SU-DHL-6 (cell line): ENCODE results near the gene CORO6.
A peak's percentile ranks its signal among the peaks of the same experiment; 100 is the strongest.

Source experiments
- H2AFZ ChIP-seq: fragments of 200-600 bp; sonication (generic); 2 replicates; pipeline ENCODE4 v1.6.1; 2014; ENCODE audit warnings: low read depth, mild to moderate bottlenecking, moderate library complexity, mixed read lengths, antibody characterized with exemption, low read length; ENCODE audit not compliant: severe bottlenecking
- H3F3A ChIP-seq: fragments of 200-600 bp; shearing (Covaris generic); 2 replicates; pipeline ENCODE4 v1.6.0; 2016; ENCODE audit warnings: antibody characterized with exemption, mild to moderate bottlenecking; ENCODE audit not compliant: insufficient read depth
- H3K27ac ChIP-seq: fragments of 200-600 bp; sonication (generic); 2 replicates; pipeline ENCODE4 v1.5.1; 2016; ENCODE audit warnings: low read depth, mild to moderate bottlenecking, low read length, moderate library complexity, mixed read lengths
- H3K27me3 ChIP-seq: fragments of 200-600 bp; sonication (generic), shearing (Covaris generic); 2 replicates; pipeline ENCODE4 v1.6.0; 2014; ENCODE audit warnings: mild to moderate bottlenecking, low read length
- H3K36me3 ChIP-seq: fragments of 200-600 bp; sonication (generic); 2 replicates; pipeline ENCODE4 v1.6.1; 2014; ENCODE audit warnings: mild to moderate bottlenecking, low read length, mixed read lengths
- H3K4me2 ChIP-seq: fragments of 300-600, 200-600 bp; shearing (Covaris generic), sonication (generic); 2 replicates; pipeline ENCODE4 v1.6.0; 2014; ENCODE audit warnings: low read length, low read depth, mild to moderate bottlenecking; ENCODE audit not compliant: poor library complexity, severe bottlenecking
- H3K4me3 ChIP-seq: fragments of 200-600 bp; sonication (generic); 2 replicates; pipeline ENCODE4 v1.5.1; 2014; ENCODE audit warnings: antibody characterized with exemption, low read length, mild to moderate bottlenecking, mixed read lengths; ENCODE audit not compliant: insufficient read depth, poor library complexity, severe bottlenecking
- H3K79me2 ChIP-seq: fragments of 200-600 bp; sonication (generic); 2 replicates; pipeline ENCODE4 v1.6.1; 2014; ENCODE audit warnings: mild to moderate bottlenecking, low read length, moderate library complexity; ENCODE audit not compliant: insufficient read depth
- H3K9ac ChIP-seq: fragments of 200-600 bp; sonication (generic); 2 replicates; pipeline ENCODE4 v1.7.0; 2014; ENCODE audit warnings: mild to moderate bottlenecking, low read length
- H3K9me2 ChIP-seq: fragments of 200-600 bp; sonication (generic); replicated peaks from 2 replicates; pipeline ENCODE4 v1.6.1; 2014; ENCODE audit warnings: low read length; ENCODE audit not compliant: insufficient read depth
- H3K9me3 ChIP-seq: fragments of 200-600 bp; sonication (generic); 2 replicates; pipeline ENCODE4 v1.6.1; 2014; ENCODE audit warnings: low read length, mixed read lengths; ENCODE audit not compliant: insufficient read depth
- H4K20me1 ChIP-seq: fragments of 200-600 bp; sonication (generic); 2 replicates; pipeline ENCODE4 v1.6.1; 2014; ENCODE audit warnings: low read depth, mild to moderate bottlenecking, antibody characterized with exemption, low read length, moderate library complexity, mixed read lengths
- EZH2phosphoT487 ChIP-seq: fragments of 200-600 bp; sonication (generic), shearing (Covaris generic); conservative IDR thresholded peaks from 2 replicates; pipeline ENCODE4 v1.6.1; 2018; ENCODE audit warnings: mild to moderate bottlenecking, antibody characterized with exemption, low read length, moderate library complexity, mixed read lengths
- TF ChIP-seq, protein P1 (sequence below): fragments of 200-600 bp; sonication (generic); IDR thresholded peaks from one replicate; pipeline ENCODE4 v1.5.1; 2017; ENCODE audit warnings: antibody characterized with exemption, mild to moderate bottlenecking, low read length, moderate library complexity; ENCODE audit not compliant: insufficient read depth, poor library complexity, severe bottlenecking

Gene CORO6

DNA sequence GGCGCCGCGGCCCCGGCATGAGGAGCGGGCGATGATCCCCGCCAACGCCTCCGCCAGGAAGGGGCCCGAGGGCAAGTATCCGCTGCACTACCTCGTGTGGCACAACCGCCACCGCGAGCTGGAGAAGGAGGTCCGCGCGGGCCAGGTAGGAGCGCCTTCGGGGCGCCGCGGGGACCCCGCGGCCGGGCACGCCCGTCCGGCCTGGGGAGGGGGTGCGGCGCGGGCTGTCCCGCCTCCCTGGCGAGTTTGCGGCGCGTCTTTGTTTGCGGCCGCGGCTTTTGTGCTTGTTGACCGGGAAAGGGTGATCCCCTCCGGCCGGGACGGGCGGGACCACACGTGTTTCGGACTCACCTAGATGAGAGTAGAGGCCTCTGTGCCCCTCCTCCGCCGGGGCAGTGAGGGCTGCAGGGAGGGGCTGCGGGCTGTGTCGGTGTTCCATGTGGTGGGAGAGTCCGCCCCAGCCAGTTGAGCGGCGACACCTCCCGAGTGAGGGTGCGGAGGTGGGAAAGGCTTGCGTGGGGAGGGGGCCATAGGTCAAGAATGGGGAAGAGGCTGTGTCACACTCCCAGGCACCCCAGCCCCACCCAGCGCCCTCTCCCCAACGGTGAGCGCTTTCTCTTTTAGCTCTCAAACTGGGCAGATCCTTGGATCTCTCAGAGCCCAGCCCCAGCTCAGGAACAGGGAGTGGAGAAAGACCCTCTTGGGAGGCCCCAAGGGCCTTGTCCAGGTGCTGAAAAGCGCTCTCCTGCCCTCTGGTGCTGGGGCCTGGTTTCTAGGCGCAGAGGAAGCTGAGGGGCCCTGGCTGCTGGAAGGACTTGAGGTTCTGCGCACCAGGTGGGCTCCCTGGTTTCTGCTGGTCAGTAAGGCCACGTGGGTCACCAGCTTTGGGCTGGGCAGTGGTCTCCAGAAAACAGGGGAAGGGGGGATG lies 28.9 kb downstream of the CORO6 start:
- Histone ChIP-seq H3K36me3 (no peaks in the 10 kb centered on the region), H3F3A (peaks cover 27% of the 10 kb centered on the region), H3K4me3 (peak overlapping the region; percentile 72), H3K9me3 (no peaks in the 10 kb centered on the region), H3K9me2 (no peaks in the 10 kb centered on the region), H3K27me3 (no peaks in the 10 kb centered on the region), H3K79me2 (peaks cover 2% of the 10 kb centered on the region), H4K20me1 (no peaks in the 10 kb centered on the region; the same call in 1 of the 2 replicates), H2AFZ (peak overlapping the region; percentile 84), H3K4me2 (peak overlapping the region; percentile 68), H3K9ac (peak overlapping the region; percentile 68), H3K27ac (no peak overlapping the region)
- TF ChIP-seq, protein P1, sequence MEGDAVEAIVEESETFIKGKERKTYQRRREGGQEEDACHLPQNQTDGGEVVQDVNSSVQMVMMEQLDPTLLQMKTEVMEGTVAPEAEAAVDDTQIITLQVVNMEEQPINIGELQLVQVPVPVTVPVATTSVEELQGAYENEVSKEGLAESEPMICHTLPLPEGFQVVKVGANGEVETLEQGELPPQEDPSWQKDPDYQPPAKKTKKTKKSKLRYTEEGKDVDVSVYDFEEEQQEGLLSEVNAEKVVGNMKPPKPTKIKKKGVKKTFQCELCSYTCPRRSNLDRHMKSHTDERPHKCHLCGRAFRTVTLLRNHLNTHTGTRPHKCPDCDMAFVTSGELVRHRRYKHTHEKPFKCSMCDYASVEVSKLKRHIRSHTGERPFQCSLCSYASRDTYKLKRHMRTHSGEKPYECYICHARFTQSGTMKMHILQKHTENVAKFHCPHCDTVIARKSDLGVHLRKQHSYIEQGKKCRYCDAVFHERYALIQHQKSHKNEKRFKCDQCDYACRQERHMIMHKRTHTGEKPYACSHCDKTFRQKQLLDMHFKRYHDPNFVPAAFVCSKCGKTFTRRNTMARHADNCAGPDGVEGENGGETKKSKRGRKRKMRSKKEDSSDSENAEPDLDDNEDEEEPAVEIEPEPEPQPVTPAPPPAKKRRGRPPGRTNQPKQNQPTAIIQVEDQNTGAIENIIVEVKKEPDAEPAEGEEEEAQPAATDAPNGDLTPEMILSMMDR = peak; percentile 25
- TF ChIP-seq EZH2phosphoT487 = no peak

DNA sequence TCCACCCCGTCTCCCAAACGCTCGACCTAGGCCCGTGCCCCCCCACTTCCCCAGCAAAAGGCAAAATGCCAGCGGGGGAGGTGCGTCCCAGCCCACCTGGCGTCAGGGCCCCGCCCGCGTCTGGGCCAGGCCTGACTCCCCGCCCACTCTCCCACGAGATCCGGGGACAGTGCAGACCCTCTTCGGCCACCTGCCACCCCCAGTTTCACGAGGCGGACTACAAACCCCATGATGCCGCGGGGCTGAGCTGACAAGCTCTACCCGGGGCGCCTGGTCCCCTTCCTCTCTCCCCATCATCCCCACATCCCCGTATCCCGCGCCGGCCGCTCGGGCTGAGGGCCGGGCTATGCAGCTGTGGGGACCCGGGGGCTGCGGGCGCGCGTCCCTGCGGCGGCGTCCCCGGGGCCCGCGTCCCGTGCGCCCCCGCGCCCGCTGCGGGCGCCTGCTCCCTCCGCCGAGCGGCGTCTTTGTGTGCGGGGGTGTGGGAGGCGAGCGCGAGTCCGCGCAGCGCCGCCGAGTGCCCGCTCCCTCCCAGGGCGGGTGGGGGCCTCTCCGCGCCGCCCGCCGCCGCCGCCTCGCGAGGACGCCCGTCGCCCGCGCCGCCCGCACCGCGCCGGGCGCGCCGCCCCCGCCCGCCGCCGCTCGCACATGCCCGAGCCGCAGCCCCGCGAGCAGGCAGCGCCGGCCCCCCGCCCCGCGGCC lies 29.7 kb downstream of the CORO6 start, which contains the start of gene ANKRD13B:
ANKRD13B (plus strand) TSS at position 283 of the 702 bp plus-strand sequence. CDS start 490 bp downstream, outside the sequence.
- Histone ChIP-seq H2AFZ (peak within 1 kb of the TSS; percentile 86), H3K9me2 (no peaks in the 10 kb centered on the region), H3K79me2 (peaks cover 10% of the 10 kb centered on the region), H3K4me2 (peak within 1 kb of the TSS; percentile 93), H4K20me1 (no peaks in the 10 kb centered on the region; the same call in 1 of the 2 replicates), H3K9ac (peak within 1 kb of the TSS; percentile 88), H3K9me3 (no peaks in the 10 kb centered on the region), H3F3A (peaks cover 27% of the 10 kb centered on the region), H3K27me3 (no peaks in the 10 kb centered on the region), H3K4me3 (peak within 1 kb of the TSS; percentile 72), H3K36me3 (no peaks in the 10 kb centered on the region), H3K27ac (peak within 1 kb of the TSS; percentile 78)
- TF ChIP-seq, protein P1 = no peak
- TF ChIP-seq EZH2phosphoT487 = no peak

DNA sequence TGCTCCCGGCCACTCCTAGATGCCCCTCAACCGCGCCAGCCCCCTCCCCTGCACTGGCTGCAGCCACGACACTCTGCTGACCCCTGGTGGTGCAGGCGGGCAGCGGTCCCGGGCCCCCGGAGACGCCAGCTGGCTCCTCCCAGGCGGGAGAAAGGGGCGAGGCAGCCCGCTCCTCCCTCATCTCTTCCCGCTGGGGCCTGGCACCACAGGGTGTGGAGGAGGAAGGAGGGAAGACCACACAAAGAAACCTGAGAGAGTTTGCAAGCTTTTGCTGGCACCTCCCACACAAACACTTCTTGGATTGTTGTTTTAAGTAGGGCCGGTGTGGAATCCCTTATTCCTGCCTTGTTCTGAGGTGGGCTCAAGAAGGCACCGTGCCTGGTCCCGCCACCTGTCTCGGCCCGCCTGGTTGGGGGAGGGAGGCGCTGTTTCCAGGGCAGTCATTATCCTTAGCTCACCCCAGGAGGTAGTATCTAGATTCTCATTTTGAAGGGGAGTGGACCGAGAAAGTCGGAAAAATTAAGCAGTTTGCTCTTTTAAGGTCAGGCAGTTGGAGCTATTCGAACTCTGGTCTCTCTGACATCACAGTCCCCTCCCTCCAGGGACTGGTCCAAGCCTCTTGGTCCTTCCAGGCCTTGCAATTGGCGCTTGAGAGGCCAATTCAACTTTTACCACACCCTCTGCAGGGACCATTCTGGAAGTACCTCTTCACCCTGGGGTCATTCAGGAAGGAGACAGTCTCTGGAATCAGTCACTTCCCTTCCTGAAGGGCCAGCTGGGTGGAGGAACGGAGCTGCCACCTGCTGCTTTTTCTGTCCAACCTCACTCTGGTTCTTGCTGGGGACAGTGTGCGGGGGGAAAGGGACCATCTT lies 30.7 kb downstream of the CORO6 start:
- H2AFZ ChIP-seq = peak overlapping the region; percentile 86
- H3K9me2 ChIP-seq = no peaks in the 10 kb centered on the region
- H3K9me3 ChIP-seq = no peaks in the 10 kb centered on the region
- no peaks in the 10 kb centered on the region; the same call in 1 of the 2 replicates for H4K20me1 ChIP-seq
- H3K27ac ChIP-seq = peak overlapping the region; percentile 78
- H3F3A ChIP-seq = peaks cover 27% of the 10 kb centered on the region
- H3K9ac ChIP-seq = peak overlapping the region; percentile 88
- no peaks in the 10 kb centered on the region for H3K27me3 ChIP-seq
- H3K36me3 ChIP-seq = no peaks in the 10 kb centered on the region
- H3K4me2 ChIP-seq = peak overlapping the region; percentile 93
- peak overlapping the region; percentile 23 for H3K4me3 ChIP-seq
- TF ChIP-seq EZH2phosphoT487 = no peak
- TF ChIP-seq, protein P1 = peak; percentile 96
- peaks cover 20% of the 10 kb centered on the region for H3K79me2 ChIP-seq
